Activated CD8-positive, alpha-beta memory T cell treated with anti-CD3 and anti-CD28 coated beads, Interleukin-2, amount 50 U/mL, for 48 hours (primary cell): ENCODE results near the gene NOP56.

Experiments used
- DNase-seq: peaks from one replicate; pipeline ENCODE4 v3.0.0-alpha.2; 2020

NOP56 gene

DNA sequence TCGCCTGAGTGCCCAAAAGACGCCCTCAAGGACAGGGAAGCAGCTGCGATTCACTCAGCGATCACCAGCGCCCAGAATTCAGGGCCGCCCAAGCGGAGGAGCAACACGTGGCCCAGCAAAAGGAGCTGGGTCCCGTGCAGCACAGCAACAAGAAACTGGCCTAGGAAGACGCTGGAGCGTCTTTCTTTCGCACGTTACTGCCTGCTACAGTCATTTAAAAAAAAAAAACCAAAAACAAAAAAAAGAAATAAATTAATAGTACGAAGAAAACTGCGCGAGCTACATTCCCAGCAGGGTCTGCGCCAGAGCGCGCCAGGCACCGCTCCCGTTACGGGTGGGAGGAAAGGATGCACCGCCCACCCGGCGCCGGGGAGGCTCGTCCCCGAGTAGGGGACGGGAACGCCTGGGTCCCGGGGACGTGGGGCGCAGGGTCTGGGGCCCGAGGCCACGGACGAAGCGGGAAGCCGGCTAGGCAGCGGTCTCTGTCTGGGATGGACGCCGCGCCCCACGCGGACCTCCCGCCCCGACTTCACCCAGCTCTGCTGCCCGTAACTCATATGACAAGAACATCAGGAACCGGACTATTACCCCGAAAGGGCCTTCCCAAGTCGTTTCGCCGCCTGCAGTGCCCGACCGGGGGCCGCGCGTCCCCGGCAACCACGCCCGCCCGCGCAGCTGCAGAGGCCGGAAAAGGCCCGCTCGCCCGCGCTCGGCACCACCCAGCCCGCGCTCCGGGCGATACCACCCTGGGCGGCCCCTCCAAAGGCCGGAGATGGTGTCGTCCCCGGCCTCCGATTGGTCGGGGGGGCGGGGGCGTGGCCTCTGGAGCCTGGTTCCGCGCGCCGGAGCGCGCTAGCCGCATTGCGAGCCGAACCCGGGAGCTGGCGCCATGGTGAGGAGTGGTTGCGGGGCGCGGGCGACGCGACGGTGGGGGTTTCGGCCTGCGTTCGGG lies at the start of gene NOP56:
NOP56 (plus strand) TSS at position 861 of the 952 bp plus-strand sequence; CDS start at position 890, 29 bp downstream.
- peak; percentile 99 for DNase-seq

GRCh38 chr20:2602746-2603145 lies 49.7 kb upstream of the NOP56 start:
- no peak for DNase-seq

DNA sequence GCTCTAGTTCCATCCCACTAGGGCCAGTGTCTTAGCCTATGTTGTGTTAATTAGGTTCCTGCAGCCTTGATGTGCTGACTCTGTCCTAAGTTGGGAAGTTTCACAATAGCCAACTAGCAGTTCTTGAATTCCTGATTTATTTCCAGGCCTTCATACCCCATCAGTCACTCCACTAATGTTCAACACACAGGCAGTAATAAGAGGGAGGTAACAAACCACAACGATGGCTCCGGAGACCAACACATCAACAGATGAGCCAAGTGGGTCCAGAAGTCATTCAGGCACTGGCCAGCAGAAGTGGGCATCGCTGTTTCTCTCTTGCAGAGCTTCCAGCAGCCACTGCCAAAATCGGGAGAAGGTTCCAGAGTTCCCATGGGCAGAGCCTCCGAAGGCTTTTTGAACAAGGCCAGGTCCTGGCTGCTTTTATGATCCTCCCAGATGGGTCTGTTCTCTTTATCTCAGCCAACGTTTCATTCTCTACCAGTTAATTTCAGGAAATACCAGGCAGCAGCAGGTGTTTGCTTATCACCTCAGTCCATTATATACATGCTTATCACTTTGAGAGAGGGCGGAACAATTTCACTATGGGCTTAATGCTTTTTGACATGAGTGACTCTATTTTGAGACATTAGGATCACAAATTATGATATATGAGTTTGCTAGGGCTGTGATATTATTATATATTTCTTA lies 48.5 kb upstream of the NOP56 start:
- DNase-seq = no peak

DNA sequence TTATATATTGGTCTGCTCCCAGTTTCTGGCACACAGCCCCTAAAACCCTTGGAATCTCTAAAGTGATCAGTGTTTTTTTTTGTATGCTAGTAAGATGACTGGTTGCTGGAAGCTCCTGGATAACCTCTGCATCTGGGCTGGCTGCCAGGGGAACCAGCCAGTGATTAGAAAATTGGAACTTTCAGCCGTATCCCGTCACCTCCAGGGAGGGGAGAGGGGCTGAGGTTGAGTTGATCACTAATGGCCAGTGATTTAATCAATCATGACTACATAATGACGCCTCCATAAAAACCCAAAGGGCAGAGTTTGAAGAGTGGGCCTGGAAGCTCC lies 48.0 kb upstream of the NOP56 start:
- DNase-seq = no peak

DNA sequence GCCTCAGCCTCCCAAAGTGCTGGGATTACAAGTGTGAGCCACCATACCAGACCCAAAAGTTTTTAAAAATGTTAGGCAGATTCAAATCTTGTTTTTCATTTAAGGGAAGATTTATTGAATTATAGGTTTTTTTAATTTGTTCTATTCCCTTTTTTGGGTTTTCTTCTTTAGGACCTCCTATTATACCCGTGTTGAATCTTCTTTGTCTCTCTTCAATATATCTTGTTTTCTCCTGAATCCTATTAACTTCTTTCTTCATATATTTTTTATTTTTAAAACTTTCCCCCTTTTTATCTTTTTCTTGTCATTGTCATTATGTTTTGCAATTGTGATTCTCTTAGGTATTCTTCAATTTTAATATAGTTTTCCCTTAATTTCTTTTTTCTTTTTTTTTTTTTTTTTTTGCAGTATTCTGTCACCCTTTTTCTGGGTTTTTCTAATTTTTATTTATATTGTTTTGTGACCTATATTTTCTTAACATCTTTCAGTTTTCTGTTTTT lies 45.9 kb upstream of the NOP56 start:
- no peak for DNase-seq

DNA sequence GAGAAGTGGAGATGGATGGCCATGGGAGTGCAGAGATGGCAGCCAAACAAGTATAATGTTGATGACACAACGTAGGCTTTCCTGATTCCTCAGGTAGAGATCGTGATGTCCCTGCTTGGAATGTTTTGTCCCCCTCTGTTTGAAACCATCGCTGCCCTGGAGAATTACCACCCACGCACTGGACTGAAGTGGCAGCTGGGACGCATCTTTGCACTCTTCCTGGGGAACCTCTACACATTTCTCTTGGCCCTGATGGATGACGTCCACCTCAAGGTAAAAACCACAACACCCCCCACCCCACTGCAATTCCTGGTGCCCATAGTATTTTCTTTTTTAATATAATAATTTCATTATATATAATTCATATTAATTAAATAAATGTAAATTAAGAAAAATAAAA lies 42.1 kb upstream of the NOP56 start:
- DNase-seq = no peak

- DNase-seq = no peak
These were observed 41.3 kb upstream of the NOP56 start for GRCh38 chr20:2610941-2611720.

DNA sequence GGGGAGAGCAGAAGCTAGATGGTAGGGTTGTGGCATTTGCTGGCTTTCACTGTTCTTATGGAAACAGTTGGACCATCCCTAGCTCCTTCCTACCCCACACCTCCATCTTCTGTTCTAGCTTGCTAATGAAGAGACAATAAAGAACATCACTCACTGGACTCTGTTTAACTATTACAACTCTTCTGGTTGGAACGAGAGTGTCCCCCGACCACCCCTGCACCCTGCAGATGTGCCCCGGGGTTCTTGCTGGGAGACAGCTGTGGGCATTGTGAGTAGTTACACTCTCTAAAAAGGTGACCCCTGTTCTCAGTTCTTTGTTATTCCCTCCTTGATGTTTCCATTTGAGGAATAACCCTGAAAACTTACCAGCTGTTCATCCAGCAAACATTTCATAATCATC lies 40.4 kb upstream of the NOP56 start:
- no peak for DNase-seq

- DNase-seq = no peak
These were observed 35.8 kb upstream of the NOP56 start for GRCh38 chr20:2616634-2617033.

DNA sequence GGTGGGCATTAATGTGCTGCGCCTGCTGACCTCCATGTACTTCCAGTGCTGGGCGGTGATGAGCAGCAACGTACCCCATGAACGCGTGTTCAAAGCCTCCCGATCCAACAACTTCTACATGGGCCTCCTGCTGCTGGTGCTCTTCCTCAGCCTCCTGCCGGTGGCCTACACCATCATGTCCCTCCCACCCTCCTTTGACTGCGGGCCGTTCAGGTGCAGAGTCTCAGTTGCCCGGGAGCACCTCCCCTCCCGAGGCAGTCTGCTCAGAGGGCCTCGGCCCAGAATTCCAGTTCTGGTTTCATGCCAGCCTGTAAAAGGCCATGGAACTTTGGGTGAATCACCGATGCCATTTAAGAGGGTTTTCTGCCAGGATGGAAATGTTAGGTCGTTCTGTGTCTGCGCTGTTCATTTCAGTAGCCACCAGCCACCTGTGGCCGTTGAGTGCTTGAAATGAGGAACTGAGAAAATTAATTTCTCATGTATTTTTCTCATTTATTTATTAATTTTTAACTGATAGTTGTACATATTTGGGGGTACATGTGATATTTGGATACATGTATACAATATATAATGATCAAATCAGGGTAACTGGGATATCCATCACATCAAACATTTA lies 35.2 kb upstream of the NOP56 start:
- no peak for DNase-seq

GRCh38 chr20:2618815-2619214 lies 33.6 kb upstream of the NOP56 start:
- DNase-seq = no peak

- no peak for DNase-seq
These were observed 33.1 kb upstream of the NOP56 start for GRCh38 chr20:2619337-2619736.

DNA sequence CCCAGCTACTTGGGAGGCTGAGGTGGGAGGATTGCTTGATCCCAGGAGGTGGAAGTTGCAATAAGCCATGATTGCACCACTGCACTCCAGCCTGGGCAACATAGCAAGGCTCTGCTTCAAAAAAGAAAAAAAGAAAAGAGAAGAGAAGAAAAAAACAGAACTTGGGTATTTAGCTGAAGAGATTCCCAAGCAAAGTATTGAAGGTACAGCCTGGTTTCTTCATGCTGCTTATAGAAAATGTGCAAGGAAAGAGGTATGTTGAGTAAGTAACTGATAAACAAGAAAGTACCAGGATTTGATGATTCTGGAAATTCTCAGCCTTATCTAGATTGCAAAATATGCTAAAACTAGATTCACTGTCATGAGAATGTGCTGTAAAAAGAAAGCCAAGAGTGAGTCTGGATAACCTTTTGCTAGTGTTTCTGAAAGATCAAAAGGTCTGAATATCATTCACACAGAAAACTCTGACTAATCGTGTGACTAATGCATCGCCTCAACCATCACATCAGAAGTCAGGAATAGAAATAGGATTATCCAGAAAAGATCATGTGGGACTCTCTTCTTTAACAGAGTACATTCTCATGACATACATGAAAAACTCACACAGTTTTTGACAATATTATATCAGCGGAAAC lies 32.4 kb upstream of the NOP56 start:
- no peak for DNase-seq

DNA sequence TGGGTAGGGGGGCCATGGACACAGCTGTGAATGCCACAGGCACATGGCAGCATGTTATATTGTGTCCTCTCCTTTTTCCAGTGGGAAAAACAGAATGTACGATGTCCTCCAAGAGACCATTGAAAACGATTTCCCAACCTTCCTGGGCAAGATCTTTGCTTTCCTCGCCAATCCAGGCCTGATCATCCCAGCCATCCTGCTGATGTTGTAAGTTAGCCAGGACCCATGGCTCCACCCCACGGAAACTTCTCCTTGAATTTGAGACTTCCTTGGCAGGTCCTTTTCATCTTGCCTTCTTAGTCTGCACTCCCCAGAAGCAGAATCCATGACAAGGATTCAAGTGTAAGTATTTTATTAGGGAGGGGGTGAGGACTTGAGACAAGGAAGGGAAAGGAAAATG lies 28.2 kb upstream of the NOP56 start:
- DNase-seq = no peak

DNA sequence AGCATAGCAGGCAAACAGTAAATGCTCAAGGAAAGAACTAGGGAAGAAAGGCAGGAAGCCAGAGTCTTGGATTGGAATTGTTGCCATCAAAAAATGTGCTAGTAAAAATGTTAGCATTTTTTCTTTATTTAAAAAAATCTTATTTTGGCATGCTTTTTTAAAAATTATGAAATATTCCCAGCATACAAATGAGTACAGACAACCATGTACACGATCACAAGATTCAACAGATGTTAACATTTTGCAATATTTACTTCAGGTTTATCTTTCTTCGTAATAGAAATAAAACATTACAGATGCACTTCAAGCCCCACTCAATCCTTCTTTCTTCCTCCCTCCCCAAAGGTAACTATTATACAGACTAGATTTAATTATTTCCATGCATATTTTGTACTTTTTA lies 27.4 kb upstream of the NOP56 start:
- DNase-seq = no peak

- no peak for DNase-seq
These were observed 25.4 kb upstream of the NOP56 start for GRCh38 chr20:2626853-2627541.

DNA sequence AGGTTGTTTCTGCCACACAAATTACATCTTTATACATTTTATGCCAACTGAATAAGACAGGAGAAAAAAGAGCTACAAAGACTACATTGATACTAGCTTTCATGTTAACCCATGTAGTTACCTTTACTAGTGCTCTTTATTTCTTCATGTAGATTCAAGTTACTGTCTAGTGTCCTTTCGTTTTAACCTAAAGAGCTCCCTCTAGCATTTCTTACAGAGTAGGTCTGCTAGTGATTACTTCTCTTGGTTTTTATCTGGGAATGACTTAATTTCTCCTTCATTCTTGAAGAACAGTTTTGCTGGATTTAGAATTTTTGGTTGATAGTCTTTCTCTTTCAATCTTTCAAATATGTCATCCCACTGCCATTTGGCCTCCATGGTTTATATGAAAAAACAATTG lies 21.2 kb upstream of the NOP56 start:
- no peak for DNase-seq

GRCh38 chr20:2633381-2633780 lies 19.1 kb upstream of the NOP56 start:
- no peak for DNase-seq

- no peak for DNase-seq
These were observed 15.2 kb upstream of the NOP56 start for GRCh38 chr20:2637246-2637645.

DNA sequence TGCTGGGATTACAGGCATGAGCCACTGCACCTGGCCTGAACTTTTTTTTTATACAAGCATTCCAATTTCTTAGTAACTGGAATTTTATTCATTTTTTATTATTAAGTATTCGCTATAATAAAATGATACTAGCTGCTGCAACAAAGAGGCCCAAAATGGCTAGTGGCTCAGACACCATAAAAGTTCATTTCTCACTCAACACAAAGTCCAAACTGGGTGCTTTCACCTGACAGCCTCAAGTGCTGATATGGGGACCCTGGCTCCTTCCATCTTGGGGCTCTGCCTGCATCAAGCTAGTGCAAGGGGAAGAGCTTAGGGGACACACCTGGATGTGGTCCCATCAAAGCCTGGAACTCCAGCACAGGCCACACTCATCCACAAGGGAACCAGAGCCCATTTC lies 12.2 kb upstream of the NOP56 start:
- DNase-seq = no peak

GRCh38 chr20:2640899-2641298 lies 11.5 kb upstream of the NOP56 start:
- DNase-seq = no peak

GRCh38 chr20:2643708-2644107 lies 8.7 kb upstream of the NOP56 start:
- no peak for DNase-seq
